A549 (cell line): Measurements from ENCODE around the gene TRPV4. TPM values are rescaled to one million over a fixed set of nuclear protein-coding genes. Genes with fewer than 3 reads are reported as not detected.
A peak's percentile ranks its signal among the peaks of the same experiment; 100 is the strongest.

Experiments
- ATAC-seq, 2 experiments: fragments of 200-7000 bp in 1 of 2; fragments of >200 bp in 1 of 2; cut with Nextera tagmentation in 1 of 2; cut with Tn5 transposase in 1 of 2; 3 replicates each; pipeline versions ENCODE4 v1.8.0 to v1.9.1; 2018 to 2020; ENCODE audit warnings: mild to moderate bottlenecking in 1 of 2, moderate library complexity in 1 of 2
- CTCF ChIA-PET: fragments of 300-600 bp; sonication (Branson Sonifier 250); formaldehyde crosslinking; extraction: SDS; loops from one replicate; lab custom pipeline; 2021; ENCODE audit warnings: antibody characterized with exemption, inconsistent platforms; lab: Yijun Ruan, JAX
- POLR2A ChIA-PET: fragments of 350-600 bp; formaldehyde crosslinking; extraction: SDS; loops from one replicate; lab custom pipeline; 2021; ENCODE audit warnings: antibody characterized with exemption, inconsistent platforms; lab: Yijun Ruan, JAX
- DNase-seq, 2 experiments: peaks; one replicate each; pipeline versions ENCODE4 v3.0.0 to v3.0.0-alpha.2; 2011 to 2016; ENCODE audit warnings: low read depth in 1 of 2, low spot score in 1 of 2
- FAIRE-seq: peaks from 2 replicates; lab custom pipeline; 2011; peaks lifted over from hg19 to GRCh38; lab: Jason Lieb, UNC
- H3K27ac ChIP-seq, 2 experiments: fragments of >200 bp; sonication (Bioruptor Twin); formaldehyde crosslinking; 3 replicates each; pipeline ENCODE4 v1.5.1; 2016 to 2017
- H3K4me1 ChIP-seq: fragments of >200 bp; sonication (Bioruptor Twin); formaldehyde crosslinking; 3 replicates; pipeline ENCODE4 v1.6.1; 2016
- H3K4me2 ChIP-seq: fragments of >200 bp; sonication (Bioruptor Twin); formaldehyde crosslinking; 3 replicates; pipeline ENCODE4 v1.6.1; 2016
- H3K4me3 ChIP-seq: fragments of >200 bp; sonication (Bioruptor Twin); formaldehyde crosslinking; 3 replicates; pipeline ENCODE4 v1.5.1; 2016
- H3K9me3 ChIP-seq: fragments of >200 bp; sonication (Bioruptor Twin); formaldehyde crosslinking; 3 replicates; pipeline ENCODE4 v1.6.1; 2016
- CBX8 ChIP-seq: fragments of 200-600 bp; sonication (generic); IDR thresholded peaks from 2 replicates; pipeline ENCODE4 v1.6.1; 2016
- EHF ChIP-seq: fragments of 250-450 bp; sonication (Bioruptor Pico); IDR thresholded peaks from 2 replicates; pipeline ENCODE4 v1.5.0; 2020; ENCODE audit warnings: mild to moderate bottlenecking
- EHMT2 ChIP-seq: fragments of 200-600 bp; sonication (generic); IDR thresholded peaks from 2 replicates; pipeline ENCODE4 v1.6.1; 2016; ENCODE audit warnings: antibody characterized with exemption, low read depth, mild to moderate bottlenecking, moderate library complexity
- EP300 ChIP-seq, 2 experiments: fragments of >200 bp; sonication (Bioruptor Twin); formaldehyde crosslinking; IDR thresholded peaks; 2 replicates in 1 of 2; 3 replicates in 1 of 2; pipeline ENCODE4 v1.6.1; 2016 to 2017
- GATA3 ChIP-seq: IDR thresholded peaks from 2 replicates; pipeline ENCODE4 v1.6.1; 2012; ENCODE audit warnings: borderline replicate concordance
- HOXB13 ChIP-seq: fragments of 250-450 bp; sonication (Bioruptor Pico); IDR thresholded peaks from 2 replicates; pipeline ENCODE4 v1.5.0; 2020; ENCODE audit warnings: low read depth, mild to moderate bottlenecking, moderate library complexity
- JUNB ChIP-seq: fragments of >200 bp; sonication (Bioruptor Twin); formaldehyde crosslinking; IDR thresholded peaks from 2 replicates; pipeline ENCODE4 v1.6.1; 2016
- KDM1A ChIP-seq: fragments of 200-600 bp; sonication (generic); IDR thresholded peaks from 2 replicates; pipeline ENCODE4 v1.6.1; 2016; ENCODE audit warnings: low read depth, mild to moderate bottlenecking
- KDM5A ChIP-seq: fragments of 200-600 bp; sonication (generic); IDR thresholded peaks from 2 replicates; pipeline ENCODE4 v1.6.1; 2016; ENCODE audit warnings: antibody characterized with exemption, mild to moderate bottlenecking
- MAFK ChIP-seq: fragments of 450-650 bp; IDR thresholded peaks from 2 replicates; pipeline ENCODE4 v1.6.1; 2014; ENCODE audit not compliant: partially characterized antibody
- NFE2L2 ChIP-seq: fragments of 150-350 bp; conservative IDR thresholded peaks from 2 replicates; pipeline ENCODE4 v1.6.1; 2014; ENCODE audit warnings: low read length
- POLR2AphosphoS2 ChIP-seq: conservative IDR thresholded peaks from 2 replicates; pipeline ENCODE4 v1.6.1; 2012; ENCODE audit warnings: low read length, improper control_type of control experiment, inconsistent platforms
- RNF2 ChIP-seq: fragments of 200-600 bp; sonication (generic); IDR thresholded peaks from 2 replicates; pipeline ENCODE4 v1.6.1; 2016; ENCODE audit warnings: low read depth, mild to moderate bottlenecking, antibody characterized with exemption, moderate library complexity, borderline replicate concordance
- ZFP36 ChIP-seq: fragments of 450-650 bp; IDR thresholded peaks from 2 replicates; pipeline ENCODE4 v1.6.1; 2014; ENCODE audit warnings: borderline replicate concordance; ENCODE audit not compliant: partially characterized antibody
- WGBS: methylation state at CpG from one replicate; pipeline ENCODE4 v1.1.6; 2017; ENCODE audit errors: missing lambda C conversion rate; 5-methylcytosine and 5-hydroxymethylcytosine counted together
- polyA plus RNA-seq, 4 experiments: library from polyadenylated mRNA; depleted of rRNA in 3 of 4; stranded (reverse); fragments of >200 nt; fragmentation: RNase III in 1 of 4; extraction: RNeasy Plus Mini Kit Qiagen cat#74134 plus additional on column Dnase treatment in 1 of 4; gene quantifications; 2 replicates in 3 of 4; 3 replicates in 1 of 4; pipeline ENCODE4 v1.2.3, GENCODE V29; 2011 to 2017
- TF ChIP-seq, protein P1 (sequence below): fragments of >200 bp; sonication (Bioruptor Twin); formaldehyde crosslinking; IDR thresholded peaks from 3 replicates; pipeline ENCODE4 v1.6.1; 2016
- TF ChIP-seq, protein P2 (sequence below): fragments of 200-600 bp; sonication (generic); IDR thresholded peaks from 2 replicates; pipeline ENCODE4 v1.6.1; 2016; ENCODE audit warnings: antibody characterized with exemption, mild to moderate bottlenecking, moderate library complexity

The TRPV4 gene
- polyA plus RNA-seq, 2 of the 4 experiments (the other 2 are of a cell fraction): 0.15 to 0.37 TPM

- ChIA-PET POLR2A (no interaction called here), CTCF (interaction anchor here (0.7 to 3.8 kb wide), 8 partner anchors 20 to 213 kb away, joined by 3 to 30 read pairs (median 3); partner anchors contain the start of gene TRPV4)
- WGBS: 82% methylated on average over 10 of the region's 10 CpGs
- no peak for ATAC-seq
- TF ChIP-seq EHMT2: no peak
- TF ChIP-seq RNF2: no peak
- TF ChIP-seq EHF: no peak
- no peak for TF ChIP-seq NFE2L2
- peak; percentile 94 for TF ChIP-seq ZFP36
- TF ChIP-seq, protein P1, sequence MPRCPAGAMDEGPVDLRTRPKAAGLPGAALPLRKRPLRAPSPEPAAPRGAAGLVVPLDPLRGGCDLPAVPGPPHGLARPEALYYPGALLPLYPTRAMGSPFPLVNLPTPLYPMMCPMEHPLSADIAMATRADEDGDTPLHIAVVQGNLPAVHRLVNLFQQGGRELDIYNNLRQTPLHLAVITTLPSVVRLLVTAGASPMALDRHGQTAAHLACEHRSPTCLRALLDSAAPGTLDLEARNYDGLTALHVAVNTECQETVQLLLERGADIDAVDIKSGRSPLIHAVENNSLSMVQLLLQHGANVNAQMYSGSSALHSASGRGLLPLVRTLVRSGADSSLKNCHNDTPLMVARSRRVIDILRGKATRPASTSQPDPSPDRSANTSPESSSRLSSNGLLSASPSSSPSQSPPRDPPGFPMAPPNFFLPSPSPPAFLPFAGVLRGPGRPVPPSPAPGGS: no peak
- TF ChIP-seq KDM5A: no peak
- TF ChIP-seq, protein P2, sequence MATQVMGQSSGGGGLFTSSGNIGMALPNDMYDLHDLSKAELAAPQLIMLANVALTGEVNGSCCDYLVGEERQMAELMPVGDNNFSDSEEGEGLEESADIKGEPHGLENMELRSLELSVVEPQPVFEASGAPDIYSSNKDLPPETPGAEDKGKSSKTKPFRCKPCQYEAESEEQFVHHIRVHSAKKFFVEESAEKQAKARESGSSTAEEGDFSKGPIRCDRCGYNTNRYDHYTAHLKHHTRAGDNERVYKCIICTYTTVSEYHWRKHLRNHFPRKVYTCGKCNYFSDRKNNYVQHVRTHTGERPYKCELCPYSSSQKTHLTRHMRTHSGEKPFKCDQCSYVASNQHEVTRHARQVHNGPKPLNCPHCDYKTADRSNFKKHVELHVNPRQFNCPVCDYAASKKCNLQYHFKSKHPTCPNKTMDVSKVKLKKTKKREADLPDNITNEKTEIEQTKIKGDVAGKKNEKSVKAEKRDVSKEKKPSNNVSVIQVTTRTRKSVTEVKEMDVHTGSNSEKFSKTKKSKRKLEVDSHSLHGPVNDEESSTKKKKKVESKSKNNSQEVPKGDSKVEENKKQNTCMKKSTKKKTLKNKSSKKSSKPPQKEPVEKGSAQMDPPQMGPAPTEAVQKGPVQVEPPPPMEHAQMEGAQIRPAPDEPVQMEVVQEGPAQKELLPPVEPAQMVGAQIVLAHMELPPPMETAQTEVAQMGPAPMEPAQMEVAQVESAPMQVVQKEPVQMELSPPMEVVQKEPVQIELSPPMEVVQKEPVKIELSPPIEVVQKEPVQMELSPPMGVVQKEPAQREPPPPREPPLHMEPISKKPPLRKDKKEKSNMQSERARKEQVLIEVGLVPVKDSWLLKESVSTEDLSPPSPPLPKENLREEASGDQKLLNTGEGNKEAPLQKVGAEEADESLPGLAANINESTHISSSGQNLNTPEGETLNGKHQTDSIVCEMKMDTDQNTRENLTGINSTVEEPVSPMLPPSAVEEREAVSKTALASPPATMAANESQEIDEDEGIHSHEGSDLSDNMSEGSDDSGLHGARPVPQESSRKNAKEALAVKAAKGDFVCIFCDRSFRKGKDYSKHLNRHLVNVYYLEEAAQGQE: no peak
- no peak for TF ChIP-seq CBX8
- Histone ChIP-seq H3K4me3 (no peak overlapping the region), H3K27ac (no peak overlapping the region), H3K4me2 (no peak overlapping the region), H3K4me1 (peaks cover 3% of the 10 kb centered on the region; the same call in 1 of the 3 replicates), H3K9me3 (no peaks in the 10 kb centered on the region)
- no peak for DNase-seq
- FAIRE-seq: no peak
These were observed 22.1 kb downstream of the TRPV4 start for GRCh38 chr12:109810954-109811623.

- Histone ChIP-seq H3K4me2 (no peak overlapping the region), H3K4me1 (no peaks in the 10 kb centered on the region), H3K27ac (no peak overlapping the region), H3K4me3 (no peak overlapping the region), H3K9me3 (no peaks in the 10 kb centered on the region)
- ChIA-PET POLR2A (no interaction called here), CTCF (interaction anchor here (3.8 to 5.3 kb wide), 2 partner anchors 28 to 36 kb away, joined by 30 to 56 read pairs; no protein-coding TSS in a partner anchor)
- DNase-seq (no peak), ATAC-seq (no peak), FAIRE-seq (no peak)
- TF ChIP-seq KDM1A: no peak
- no peak for TF ChIP-seq JUNB
- no peak for TF ChIP-seq GATA3
- TF ChIP-seq HOXB13 (CRISPR knock-in tag): no peak
- TF ChIP-seq MAFK: no peak
- TF ChIP-seq KDM5A: no peak
- no peak for TF ChIP-seq EP300 (IDR thresholded peaks at IDR 0.05)
- TF ChIP-seq POLR2AphosphoS2: no peak
- WGBS: 18% methylated on average over 4 of the region's 4 CpGs
These were observed 24.1 kb downstream of the TRPV4 start for GRCh38 chr12:109808876-109809646.
